Panc1 (cell line): ENCODE results near the gene TAX1BP1. TPM values are rescaled to one million over a fixed set of nuclear protein-coding genes. Genes with fewer than 3 reads are reported as not detected.

ENCODE experiments used
- ATAC-seq: fragments of 200-7000 bp; cut with Tn5 transposase; 2 replicates; pipeline ENCODE4 v1.9.1; 2020; ENCODE audit warnings: mild to moderate bottlenecking, moderate library complexity
- BruUV-seq: library from RNA; stranded (reverse); fragments of 400-500 nt; replicated peaks from 2 replicates; lab custom pipeline; 2021; lab: Mats Ljungman, UMichigan
- CTCF ChIA-PET: fragments of 300-600 bp; sonication (Branson Sonifier 250); formaldehyde crosslinking; loops from one replicate; lab custom pipeline; 2022; ENCODE audit warnings: antibody characterized with exemption; lab: Charles Lee
- POLR2A ChIA-PET: fragments of 300-600 bp; sonication (Branson Sonifier 250); formaldehyde crosslinking; loops from one replicate; lab custom pipeline; 2022; ENCODE audit warnings: antibody characterized with exemption; lab: Charles Lee
- DNase-seq: peaks from one replicate; pipeline ENCODE4 v3.0.0-alpha.2; 2010; ENCODE audit warnings: low read depth, low spot score
- H3K27ac ChIP-seq: 2 replicates; pipeline ENCODE4 v1.5.1; 2011; ENCODE audit warnings: mild to moderate bottlenecking, low read length, inconsistent platforms
- H3K27me3 ChIP-seq: fragments of 200-500 bp; sonication (Bioruptor generic); 2 replicates; pipeline ENCODE4 v1.6.0; 2014; ENCODE audit warnings: low read length, inconsistent platforms; ENCODE audit not compliant: control insufficient read depth, insufficient read depth
- H3K36me3 ChIP-seq: fragments of 200-500 bp; sonication (Bioruptor generic); 2 replicates; pipeline ENCODE4 v1.5.1; 2014; ENCODE audit warnings: inconsistent platforms, mild to moderate bottlenecking, low read length, moderate library complexity; ENCODE audit not compliant: control insufficient read depth, insufficient read depth
- H3K4me1 ChIP-seq: 2 replicates; pipeline ENCODE4 v1.5.1; 2011; ENCODE audit warnings: inconsistent platforms, mild to moderate bottlenecking, low read length, moderate library complexity; ENCODE audit not compliant: control insufficient read depth, insufficient read depth
- H3K4me3 ChIP-seq, 2 experiments: 2 replicates each; pipeline ENCODE4 v1.5.1; 2011 to 2012; ENCODE audit warnings: low read depth in 2 of 2, low read length in 2 of 2, mild to moderate bottlenecking in 2 of 2, inconsistent platforms in 1 of 2, moderate library complexity in 1 of 2
- H3K9me3 ChIP-seq: fragments of 200-500 bp; sonication (Bioruptor generic); 2 replicates; pipeline ENCODE4 v1.5.1; 2014; ENCODE audit warnings: low read depth, mild to moderate bottlenecking, inconsistent platforms, low read length, moderate library complexity; ENCODE audit not compliant: control insufficient read depth, insufficient read depth
- CTCF ChIP-seq: fragments of 450-650 bp; IDR thresholded peaks from 2 replicates; pipeline ENCODE4 v1.5.1; 2017; ENCODE audit warnings: mild to moderate bottlenecking
- POLR2AphosphoS5 ChIP-seq: IDR thresholded peaks from 2 replicates; pipeline ENCODE4 v1.6.1; 2012; ENCODE audit warnings: mild to moderate bottlenecking, low read depth, low read length, moderate library complexity
- REST ChIP-seq, 2 experiments: IDR thresholded peaks; 2 replicates each; pipeline ENCODE4 v1.6.1; 2011 to 2012; ENCODE audit warnings: low read depth in 2 of 2, control low read depth in 1 of 2, low read length in 1 of 2, mild to moderate bottlenecking in 1 of 2, moderate library complexity in 1 of 2; ENCODE audit not compliant: insufficient read depth in 1 of 2
- SIN3A ChIP-seq: IDR thresholded peaks from 2 replicates; pipeline ENCODE4 v1.6.1; 2012; ENCODE audit warnings: low read depth, mild to moderate bottlenecking, low read length, moderate library complexity, borderline replicate concordance; ENCODE audit not compliant: insufficient read depth
- TCF7L2 ChIP-seq: IDR thresholded peaks from 2 replicates; pipeline ENCODE4 v1.6.1; 2011; ENCODE audit warnings: mild to moderate bottlenecking, low read depth, low read length, inconsistent platforms
- in situ Hi-C: cut with HindIII; loops from 2 replicates; pipeline ENCODE4 v1.10.0; 2016; ENCODE audit warnings: low sequenced_read_pairs, low pct_unique_long_range_greater_than_20kb
- intact Hi-C: fragments of 100-400 bp; cut with micrococcal nuclease; formaldehyde crosslinking; loops from one replicate; pipeline ENCODE4 v1.10.0; 2022; ENCODE audit not compliant: unreplicated experiment
- total RNA-seq: library from RNA; stranded (reverse); gene quantifications from one replicate; pipeline ENCODE4 v1.2.1, GENCODE V29; 2021; ENCODE audit not compliant: unreplicated experiment

Gene TAX1BP1
- total RNA-seq, 1 experiment from 2014 or later, result 125 TPM

GRCh38 chr7:27863880-27864279, 123.9 kb downstream of the TAX1BP1 start:
- Histone ChIP-seq H3K27me3 (no peaks in the 10 kb centered on the region), H3K9me3 (no peaks in the 10 kb centered on the region), H3K4me3 (no peak overlapping the region), H3K27ac (no peak overlapping the region), H3K4me1 (no peaks in the 10 kb centered on the region), H3K36me3 (no peaks in the 10 kb centered on the region)
- no peak for DNase-seq
- POLR2A ChIA-PET, result interaction anchor here (0.6 kb wide), 1 partner anchor 12 kb away, joined by 3 read pairs; no protein-coding TSS in a partner anchor
- CTCF ChIA-PET, result no interaction called here
- in situ Hi-C loops (no loop called here), intact Hi-C loops (no loop called here)
- TF ChIP-seq REST (IDR thresholded peaks at IDR 0.05; ENCODE audit: insufficient read depth in 1 of 2, low read depth in 2 of 2, low read length in 1 of 2) (no peak), SIN3A (no peak), POLR2AphosphoS5 (no peak), TCF7L2 (no peak), CTCF (no peak)
- no TSS peak for BruUV-seq
- ATAC-seq, result no peak

- no peak for ATAC-seq
- H3K9me3 ChIP-seq, result no peaks in the 10 kb centered on the region
- no peak overlapping the region for H3K27ac ChIP-seq
- H3K4me3 ChIP-seq, result no peak overlapping the region
- TF ChIP-seq POLR2AphosphoS5, result no peak
- TF ChIP-seq TCF7L2, result no peak
- TF ChIP-seq REST (IDR thresholded peaks at IDR 0.05; ENCODE audit: insufficient read depth in 1 of 2, low read depth in 2 of 2, low read length in 1 of 2), result no peak
- TF ChIP-seq CTCF, result no peak
- TF ChIP-seq SIN3A, result no peak
- intact Hi-C loops (no loop called here), in situ Hi-C loops (no loop called here)
- no peak for DNase-seq
- H3K27me3 ChIP-seq, result no peaks in the 10 kb centered on the region
- ChIA-PET POLR2A (no interaction called here), CTCF (no interaction called here)
- no peaks in the 10 kb centered on the region for H3K36me3 ChIP-seq
- BruUV-seq, result no TSS peak
- H3K4me1 ChIP-seq, result no peaks in the 10 kb centered on the region
These were observed 126.3 kb downstream of the TAX1BP1 start for GRCh38 chr7:27866256-27866655.
